ENCODE results near the gene FSCN2. TPM values are rescaled to one million over a fixed set of nuclear protein-coding genes. Genes with fewer than 3 reads are reported as not detected.

The FSCN2 gene
- total and polyA plus RNA-seq, 2 of the 4 experiments (the other 2 are of a cell fraction) = 0.18 to 0.84 TPM

DNA sequence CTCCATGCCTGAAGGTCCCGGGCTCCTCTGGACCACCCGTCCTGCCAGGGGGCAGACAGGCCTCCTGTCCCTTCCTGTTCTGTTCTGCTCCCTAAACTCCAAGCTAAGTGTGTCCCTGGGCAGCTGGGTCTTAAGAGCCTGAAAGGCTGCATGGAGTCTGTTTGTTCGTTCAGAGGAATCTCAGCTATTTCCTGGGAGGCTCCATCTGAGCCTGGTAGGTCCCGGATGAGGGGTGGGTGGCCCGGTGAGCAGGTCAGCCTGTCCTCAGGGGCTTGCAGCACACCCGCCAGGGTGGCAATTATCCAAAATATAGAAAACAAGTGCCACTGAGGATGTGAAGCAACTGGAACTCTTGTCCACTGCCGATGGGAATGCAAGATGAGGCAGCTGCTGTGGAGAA lies 28.1 kb upstream of the FSCN2 start:
- POLR2A ChIA-PET (ENCODE audit: unreplicated experiment) = interaction anchor here (0.9 kb wide), 2 partner anchors 9 to 11 kb away, joined by 3 to 4 read pairs; no protein-coding TSS in a partner anchor
- TF ChIP-seq, protein P1, sequence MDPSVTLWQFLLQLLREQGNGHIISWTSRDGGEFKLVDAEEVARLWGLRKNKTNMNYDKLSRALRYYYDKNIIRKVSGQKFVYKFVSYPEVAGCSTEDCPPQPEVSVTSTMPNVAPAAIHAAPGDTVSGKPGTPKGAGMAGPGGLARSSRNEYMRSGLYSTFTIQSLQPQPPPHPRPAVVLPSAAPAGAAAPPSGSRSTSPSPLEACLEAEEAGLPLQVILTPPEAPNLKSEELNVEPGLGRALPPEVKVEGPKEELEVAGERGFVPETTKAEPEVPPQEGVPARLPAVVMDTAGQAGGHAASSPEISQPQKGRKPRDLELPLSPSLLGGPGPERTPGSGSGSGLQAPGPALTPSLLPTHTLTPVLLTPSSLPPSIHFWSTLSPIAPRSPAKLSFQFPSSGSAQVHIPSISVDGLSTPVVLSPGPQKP (IDR thresholded peaks at IDR 0.05; ENCODE audit: borderline replicate concordance, low read depth, low read length) = no peak
- dilution Hi-C loops (cut with HindIII; ENCODE audit: low sequenced_read_pairs, unreplicated experiment) = no loop called here

More for the DNA sequence above, 28.1 kb upstream of the FSCN2 start:
- DNase-seq (no peak), ATAC-seq (ENCODE audit: low read depth) (peak; percentile 71)
- Histone ChIP-seq H3K4ac (ENCODE audit: low read depth, low read length) (peak overlapping the region; percentile 73), H4K5ac (ENCODE audit: low read depth, low read length) (peak overlapping the region; percentile 19), H2AFZ (replicated peaks; ENCODE audit: low read length, poor library complexity) (peak overlapping the region; percentile 86), H3K9ac (ENCODE audit: low read depth, low read length) (peak overlapping the region; percentile 11; the same call in 1 of the 2 replicates), H3K4me1 (ENCODE audit: control insufficient read depth, insufficient read depth, low read length) (peaks cover 8% of the 10 kb centered on the region), H2AK5ac (ENCODE audit: low read depth, low read length) (peak overlapping the region; percentile 49; the same call in 1 of the 2 replicates), H4K91ac (ENCODE audit: insufficient read depth, low read depth, low read length) (peak overlapping the region; percentile 52), H3K27me3 (ENCODE audit: control insufficient read depth, insufficient read depth, low read length) (peaks cover 4% of the 10 kb centered on the region), H3K4me2 (ENCODE audit: low read depth, low read length) (no peak overlapping the region), H3K9me1 (ENCODE audit: insufficient read depth, low read length) (no peaks in the 10 kb centered on the region), H2AK9ac (replicated peaks; ENCODE audit: low read depth, low read length, poor library complexity) (peak overlapping the region; percentile 82), H2BK5ac (ENCODE audit: low read depth, low read length, poor library complexity, severe bottlenecking) (no peak overlapping the region), H2BK15ac (ENCODE audit: low read depth, low read length) (no peak overlapping the region), H3K27ac (ENCODE audit: insufficient read depth, low read length) (no peak overlapping the region), H3K9me3 (ENCODE audit: control insufficient read depth, insufficient read depth, low read length) (no peaks in the 10 kb centered on the region), H2BK120ac (ENCODE audit: low read depth, low read length) (peak overlapping the region; percentile 59; the same call in 1 of the 2 replicates), H3K4me3 (ENCODE audit: insufficient read depth, low read depth, low read length) (no peak overlapping the region), H3K36me3 (ENCODE audit: control insufficient read depth, insufficient read depth, low read length) (no peaks in the 10 kb centered on the region), H3K79me1 (ENCODE audit: low read depth in 1 of 2, low read length in 2 of 2) (no peaks in the 10 kb centered on the region), H3K23ac (ENCODE audit: low read depth, low read length) (no peak overlapping the region), H4K20me1 (ENCODE audit: insufficient read depth, low read length) (no peaks in the 10 kb centered on the region), H4K8ac (ENCODE audit: low read depth in 2 of 2, low read length in 2 of 2) (peak overlapping the region; percentile 51 to 58; a peak in 3 of 4 replicates), H3K18ac (ENCODE audit: low read depth, low read length) (no peak overlapping the region), H3K14ac (replicated peaks; ENCODE audit: low read depth, low read length) (no peak overlapping the region), H2BK20ac (ENCODE audit: low read depth, low read length) (no peak overlapping the region; the same call in 1 of the 2 replicates), H3K56ac (ENCODE audit: extremely low read depth, insufficient read depth, low read length) (no peak overlapping the region)
- intact Hi-C loops (cut with micrococcal nuclease) = no loop called here
- in situ Hi-C loops (cut with MboI; ENCODE audit: low sequenced_read_pairs) = no loop called here
- WGBS, 2 experiments (ENCODE audit: extremely low coverage in 2 of 2, insufficient read length in 1 of 2) = 27% methylated on average over 3 of the region's 7 CpGs; no CpG with 5 or more reads in 1 of the 2 experiments
- BruUV-seq (replicated peaks) = no TSS peak
- CTCF ChIA-PET = interaction anchor here (1.3 kb wide), 1 partner anchor 12 kb away, joined by 4 read pairs; no protein-coding TSS in a partner anchor

Data from IMR-90 (cell line).